Effector CD4-positive, alpha-beta T cell (primary cell): ENCODE results near the gene GNG14.
A peak's percentile ranks its signal among the peaks of the same experiment; 100 is the strongest.
"Not testable (repeated sequence)": the region's sequence is repeated elsewhere in the genome, so short reads cannot be mapped to it uniquely, and the experiment has no call there.

Experiments
- DNase-seq: peaks from one replicate; pipeline ENCODE4 v3.0.0-alpha.2; 2020

GNG14 gene

DNA sequence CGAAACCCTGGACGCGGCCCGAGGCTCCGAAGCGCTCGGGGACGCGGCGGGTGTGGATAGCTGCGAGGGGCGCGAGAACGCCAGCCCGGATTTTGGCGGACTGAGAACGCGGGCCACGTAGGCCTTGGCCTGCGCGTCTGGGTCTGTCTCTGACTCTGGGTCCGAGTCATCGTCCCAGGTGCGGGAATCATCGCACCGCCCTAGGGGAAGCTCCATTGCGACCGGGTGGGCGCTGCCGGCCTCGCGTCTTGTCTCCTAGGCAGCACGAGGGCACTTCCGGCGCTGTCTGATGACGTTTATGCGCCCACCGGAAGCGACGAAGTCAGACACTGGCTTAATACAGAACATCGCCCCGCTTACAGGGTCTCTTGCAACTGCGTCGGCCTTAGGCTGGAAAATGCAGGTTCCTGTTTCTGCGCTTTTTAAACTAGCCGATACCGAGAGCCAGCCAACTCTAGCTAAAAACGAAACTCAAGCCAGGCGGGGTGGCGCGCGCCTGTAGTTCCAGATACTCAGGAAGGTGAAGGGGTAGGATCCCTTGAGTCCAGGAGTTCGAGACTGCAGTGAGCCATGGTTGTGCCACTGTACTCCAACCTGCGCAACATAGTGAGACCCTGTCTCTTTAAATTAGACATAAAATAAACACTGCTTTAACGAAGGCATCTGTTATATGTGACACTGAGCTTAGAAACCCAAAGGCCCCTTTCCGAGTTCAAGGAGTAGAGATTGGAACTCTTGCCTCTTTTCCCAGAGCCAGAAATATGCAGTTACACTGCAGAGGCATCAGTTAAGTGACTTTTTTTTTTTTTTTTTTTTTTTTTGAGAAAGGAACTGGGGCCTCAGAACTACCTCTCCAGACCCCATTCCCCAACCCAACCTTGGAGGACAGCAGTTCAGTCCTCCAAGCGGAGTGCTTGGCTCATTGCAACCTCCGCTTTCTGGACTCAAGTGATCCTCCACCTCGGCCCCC is 8.9 kb downstream of the GNG14 start, which contains the start of gene FBXW9:
Gene FBXW9 (minus strand): TSS at position 266 of the 970 bp plus-strand sequence. CDS start 50 bp downstream, at position 216.
- DNase-seq = peak; percentile 98

GRCh38 chr19:12697425-12697824 is 9.6 kb downstream of the GNG14 start:
- not testable (repeated sequence) for DNase-seq

- no peak for DNase-seq
Measured at GRCh38 chr19:12698138-12698537, 10.3 kb downstream of the GNG14 start.

GRCh38 chr19:12701596-12702282 is 13.9 kb downstream of the GNG14 start:
- no peak for DNase-seq

DNA sequence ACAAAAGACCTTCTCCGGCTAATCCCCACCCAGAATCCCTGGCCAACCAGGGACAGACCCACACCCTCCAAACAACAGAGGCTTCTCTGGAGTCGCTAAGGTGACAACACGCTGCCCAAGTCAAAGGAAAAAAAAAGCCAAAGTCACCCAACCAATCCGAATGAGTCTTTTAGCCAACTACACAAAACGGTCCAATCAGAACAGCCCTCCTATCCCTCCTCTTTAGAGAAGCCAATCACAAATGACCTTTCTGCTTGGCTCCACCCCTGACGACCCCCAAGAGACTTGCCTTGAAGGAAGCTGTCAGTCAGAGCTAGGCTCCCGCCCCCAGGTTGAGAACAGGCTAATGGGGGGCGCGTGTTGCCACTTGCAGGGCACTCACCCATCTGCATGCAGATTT is 15.2 kb downstream of the GNG14 start:
- DNase-seq = no peak

- DNase-seq = no peak
Measured at GRCh38 chr19:12705169-12705568, 17.4 kb downstream of the GNG14 start.

DNA sequence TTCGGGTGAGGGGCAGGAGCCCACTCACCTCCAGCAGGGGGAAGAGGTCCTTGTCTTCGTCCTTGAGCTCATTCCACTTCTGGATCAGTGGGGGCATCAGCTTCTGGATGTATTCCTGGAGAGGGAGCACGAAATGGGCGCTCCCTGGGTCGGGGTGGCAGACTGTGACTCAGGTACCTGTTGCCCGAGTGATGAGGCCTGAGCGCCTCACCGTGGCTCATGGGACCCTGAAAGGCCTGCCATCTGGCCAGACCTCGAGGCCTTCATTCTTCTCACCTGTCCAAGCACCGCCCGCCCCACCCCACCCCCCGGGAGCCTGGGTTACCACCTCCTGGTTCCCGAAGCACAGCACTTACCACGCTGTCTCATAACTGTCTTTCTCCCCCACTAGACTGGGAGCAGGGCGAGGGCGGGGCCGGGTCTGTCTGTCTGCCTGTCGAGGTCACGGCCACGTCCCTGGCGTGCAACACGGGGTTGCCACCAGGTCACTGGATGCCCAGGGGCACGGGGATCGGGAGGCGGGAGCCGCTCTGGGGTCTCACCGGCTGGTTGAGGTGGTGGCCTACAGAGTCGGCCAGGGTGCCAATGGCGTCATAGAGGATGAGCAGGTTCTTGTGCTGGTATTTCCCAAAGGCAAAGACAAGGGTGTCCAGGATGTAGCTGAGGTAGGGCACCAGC is 18.0 kb downstream of the GNG14 start:
- no peak for DNase-seq

- DNase-seq = no peak
Measured at GRCh38 chr19:12706332-12706718, 18.5 kb downstream of the GNG14 start.

DNA sequence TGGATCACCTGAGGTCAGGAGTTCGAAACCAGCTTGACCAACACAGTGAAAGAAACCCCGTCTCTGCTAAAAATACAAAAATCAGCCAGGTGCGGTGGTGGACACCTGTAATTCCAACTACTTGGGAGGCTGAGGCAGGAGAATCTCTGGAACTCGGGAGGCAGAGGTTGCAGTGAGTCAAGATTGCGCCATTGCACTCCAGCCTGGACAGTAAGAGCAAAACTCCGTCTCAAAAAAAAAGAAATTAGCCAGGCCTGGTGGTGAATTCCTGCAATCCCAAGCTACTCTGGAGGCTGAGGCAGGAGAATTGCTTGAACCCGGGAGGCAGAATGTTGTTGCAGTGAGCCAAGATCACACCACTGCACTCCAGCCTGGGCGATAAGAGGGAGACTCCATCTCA is 20.8 kb downstream of the GNG14 start:
- DNase-seq = no peak

GRCh38 chr19:12711187-12711586 is 23.4 kb downstream of the GNG14 start:
- no peak for DNase-seq

- DNase-seq = not testable (repeated sequence)
Measured at GRCh38 chr19:12712077-12712476, 24.3 kb downstream of the GNG14 start.

GRCh38 chr19:12713304-12713703 is 25.5 kb downstream of the GNG14 start:
- not testable (repeated sequence) for DNase-seq

DNA sequence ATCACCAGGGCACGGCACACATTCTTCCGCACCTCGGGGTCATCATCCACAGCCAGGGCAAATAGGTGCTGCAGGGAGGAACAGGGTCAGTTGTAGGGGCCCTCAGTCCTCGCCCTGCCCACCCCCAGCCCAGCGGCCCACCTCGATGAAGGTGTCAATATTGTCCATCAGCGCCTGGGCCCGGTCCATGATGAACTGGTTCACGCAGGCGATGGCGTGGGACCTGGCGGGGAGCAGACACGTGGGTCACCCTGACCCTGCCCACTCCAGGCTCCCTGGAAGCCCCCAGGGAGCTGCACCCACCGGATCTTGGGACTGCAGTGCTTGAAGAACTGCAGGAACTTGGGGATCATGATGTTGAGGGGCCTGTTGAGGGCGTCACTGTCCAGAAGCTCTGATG is 27.3 kb downstream of the GNG14 start:
- no peak for DNase-seq

GRCh38 chr19:12715929-12716328 is 28.1 kb downstream of the GNG14 start:
- DNase-seq = no peak

DNA sequence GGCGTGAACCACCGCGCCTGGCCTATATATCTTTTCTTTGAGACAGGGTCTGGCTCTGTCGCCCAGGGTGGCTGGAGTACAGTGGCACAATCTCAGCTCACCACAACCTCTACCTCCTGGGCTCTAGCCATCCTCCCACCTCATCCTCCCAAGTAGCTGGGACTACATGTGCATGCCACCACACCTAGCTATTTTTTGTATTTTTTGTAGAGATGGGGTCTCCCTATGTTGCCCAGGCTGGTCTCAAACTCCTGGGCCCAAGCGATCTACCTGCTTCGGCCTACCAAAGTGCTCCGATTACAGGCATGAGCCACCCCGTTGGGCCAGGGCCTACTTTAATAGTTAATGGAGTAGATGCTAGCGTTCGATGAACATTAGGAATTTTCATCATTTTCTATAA is 32.5 kb downstream of the GNG14 start:
- no peak for DNase-seq

GRCh38 chr19:12720851-12721655 is 33.3 kb downstream of the GNG14 start:
- DNase-seq = no peak

DNA sequence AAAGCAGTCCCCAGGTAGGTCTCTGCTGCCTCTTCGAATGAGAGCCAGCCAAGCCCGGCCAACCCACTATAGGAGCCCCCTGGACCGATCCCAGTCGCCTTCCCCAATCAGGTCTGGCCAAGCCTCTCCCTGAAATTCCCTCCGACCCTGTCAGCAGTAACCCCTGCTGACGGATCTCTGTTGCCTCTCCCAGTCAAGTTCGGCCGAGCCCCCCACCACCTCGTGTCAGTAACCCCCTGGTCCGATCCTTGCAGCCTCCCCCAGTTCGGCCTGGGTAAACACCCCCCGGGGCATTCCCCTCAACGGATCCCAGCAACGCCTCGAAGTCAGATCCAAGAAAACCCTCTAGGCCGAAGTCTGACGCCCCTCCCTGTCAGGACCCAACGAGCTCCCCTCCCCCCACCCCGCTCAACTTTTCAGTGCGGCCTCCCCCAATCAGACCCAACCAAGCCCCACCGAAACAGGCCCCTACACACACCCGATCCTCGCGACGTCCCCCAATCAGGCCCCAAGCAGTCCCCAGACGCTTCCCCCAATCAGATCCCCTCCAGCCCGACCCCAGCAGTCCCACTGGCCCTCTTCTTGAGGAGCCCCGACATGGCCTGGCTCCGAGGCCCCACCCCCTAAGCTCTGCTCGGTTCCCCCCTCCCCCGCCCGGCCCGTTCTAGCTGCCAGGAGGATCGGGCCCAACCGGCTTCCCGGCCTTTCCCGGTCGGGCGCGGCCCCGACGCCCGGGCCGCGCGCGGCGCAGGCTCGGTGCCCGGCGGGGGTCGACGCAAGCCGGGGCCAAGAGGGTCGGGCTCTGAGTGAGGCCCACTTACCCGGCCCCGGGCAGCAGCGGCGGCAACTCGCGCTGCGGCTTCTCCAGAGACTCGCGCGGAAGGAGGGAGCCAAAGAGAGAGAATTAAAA is 34.1 kb downstream of the GNG14 start:
- DNase-seq = peak; percentile 34

DNA sequence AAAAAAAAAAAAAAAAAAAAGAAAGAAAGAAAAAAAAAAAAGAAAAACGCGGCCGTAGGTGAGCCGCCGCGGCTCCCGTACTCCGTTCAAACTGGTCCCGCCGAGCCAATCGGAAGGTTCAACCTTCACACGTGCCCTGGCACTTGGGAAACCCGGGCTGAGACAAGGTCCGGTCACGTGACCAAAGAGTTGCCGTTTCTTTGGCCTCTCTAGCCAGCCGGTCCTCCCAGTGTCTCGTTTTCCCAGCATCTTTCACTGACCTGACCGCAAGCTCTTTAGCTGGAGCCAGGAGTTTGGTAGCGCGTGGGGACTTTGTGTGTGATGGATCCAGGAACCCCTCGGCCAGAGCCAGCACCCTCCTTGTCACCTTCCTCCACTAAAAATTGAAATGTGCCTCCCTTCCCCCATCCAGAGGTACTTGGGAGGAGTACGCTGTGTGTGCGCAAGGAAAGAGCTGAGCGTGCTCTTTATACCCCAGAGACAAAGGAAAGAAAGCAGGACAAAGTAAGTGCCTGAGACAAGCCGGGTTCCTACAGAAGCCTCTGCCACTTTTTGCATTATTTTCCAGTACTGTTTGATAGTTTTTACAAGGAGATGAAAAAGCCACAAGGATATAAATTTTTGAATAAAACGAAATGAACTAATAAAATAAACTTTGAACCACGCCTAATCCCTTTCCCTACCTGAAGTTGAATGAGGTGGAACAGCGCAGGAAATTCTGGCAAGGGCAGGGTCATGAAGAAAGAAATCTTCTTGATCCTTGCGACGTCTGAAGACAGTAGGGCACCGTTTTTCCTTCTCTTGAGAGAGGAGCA is 35.0 kb downstream of the GNG14 start:
- peak; percentile 95 for DNase-seq

GRCh38 chr19:12723381-12723640 is 35.5 kb downstream of the GNG14 start:
- DNase-seq = no peak

GRCh38 chr19:12723641-12724426 is 36.0 kb downstream of the GNG14 start, which contains the start of gene TNPO2:
Gene TNPO2 (minus strand): TSS chr19:12723932. CDS start chr19:12720977, 2,955 bp downstream.
- DNase-seq = peak; percentile 44
